HepG2 (cell line): ENCODE data around the gene ZNF883. TPM values are rescaled to one million over a fixed set of nuclear protein-coding genes. Genes with fewer than 3 reads are reported as not detected.

Experiments used
- ATF3 ChIP-seq: sonication (generic); formaldehyde crosslinking; IDR thresholded peaks from 2 replicates; pipeline ENCODE4 v1.4.0; 2020; ENCODE audit warnings: missing genetic modification reagents
- ATRX ChIP-seq: sonication (generic); formaldehyde crosslinking; IDR thresholded peaks from 2 replicates; pipeline ENCODE4 v1.4.0; 2020; ENCODE audit warnings: missing genetic modification reagents, borderline replicate concordance
- DR1 ChIP-seq: sonication (generic); formaldehyde crosslinking; IDR thresholded peaks from 2 replicates; pipeline ENCODE4 v1.8.0; 2021; ENCODE audit warnings: mild to moderate bottlenecking, missing genetic modification reagents, inconsistent platforms
- ETS1 ChIP-seq: sonication (generic); formaldehyde crosslinking; IDR thresholded peaks from 2 replicates; pipeline ENCODE4 v1.4.0; 2020; ENCODE audit warnings: missing genetic modification reagents
- GABPB1 ChIP-seq: IDR thresholded peaks from 2 replicates; pipeline ENCODE4 v1.6.1; 2016; ENCODE audit warnings: mild to moderate bottlenecking, missing genetic modification reagents, moderate library complexity, missing compliant biosample characterization
- GLI4 ChIP-seq: sonication (generic); formaldehyde crosslinking; IDR thresholded peaks from 2 replicates; pipeline ENCODE4 v1.5.1; 2020; ENCODE audit warnings: missing genetic modification reagents, mild to moderate bottlenecking, moderate library complexity, borderline replicate concordance
- GTF3A ChIP-seq: sonication (generic); formaldehyde crosslinking; conservative IDR thresholded peaks from 2 replicates; pipeline ENCODE4 v1.4.0; 2020; ENCODE audit warnings: mild to moderate bottlenecking, missing genetic modification reagents
- KLF16 ChIP-seq, 2 experiments: sonication (generic) in 1 of 2; formaldehyde crosslinking in 1 of 2; IDR thresholded peaks; 2 replicates each; pipeline versions ENCODE4 v1.6.1 to v1.8.0; 2016 to 2023; ENCODE audit warnings: missing genetic modification reagents in 2 of 2, missing compliant biosample characterization in 1 of 2
- MNT ChIP-seq: fragments of 450-650 bp; IDR thresholded peaks from 2 replicates; pipeline ENCODE4 v1.6.1; 2016
- NFATC3 ChIP-seq: sonication (generic); formaldehyde crosslinking; IDR thresholded peaks from 2 replicates; pipeline ENCODE4 v1.5.1; 2020; ENCODE audit warnings: mild to moderate bottlenecking, missing genetic modification reagents
- POLR2G ChIP-seq: fragments of 200-400 bp; formaldehyde crosslinking; IDR thresholded peaks from 2 replicates; pipeline ENCODE4 v1.6.1; 2018; ENCODE audit warnings: mild to moderate bottlenecking, low read depth, low read length, moderate library complexity
- SALL1 ChIP-seq: sonication (generic); formaldehyde crosslinking; IDR thresholded peaks from 2 replicates; pipeline ENCODE4 v1.8.0; 2022; ENCODE audit warnings: mild to moderate bottlenecking, missing genetic modification reagents
- TBP ChIP-seq: sonication (generic); formaldehyde crosslinking; IDR thresholded peaks from 2 replicates; pipeline ENCODE4 v1.5.0; 2020; ENCODE audit warnings: missing genetic modification reagents
- ZFAT ChIP-seq: sonication (generic); formaldehyde crosslinking; conservative IDR thresholded peaks from 2 replicates; pipeline ENCODE4 v1.8.1; 2023; ENCODE audit warnings: missing genetic modification reagents, inconsistent platforms
- ZNF17 ChIP-seq: sonication (generic); formaldehyde crosslinking; IDR thresholded peaks from 2 replicates; pipeline ENCODE4 v1.5.0; 2020; ENCODE audit warnings: mild to moderate bottlenecking, missing genetic modification reagents
- ZNF207 ChIP-seq: fragments of 450-650 bp; IDR thresholded peaks from 2 replicates; pipeline ENCODE4 v1.6.1; 2016; ENCODE audit warnings: antibody characterized with exemption, borderline replicate concordance
- ZNF335 ChIP-seq: sonication (generic); formaldehyde crosslinking; IDR thresholded peaks from 2 replicates; pipeline ENCODE4 v1.4.0; 2020; ENCODE audit warnings: missing genetic modification reagents
- ZNF570 ChIP-seq: sonication (generic); formaldehyde crosslinking; IDR thresholded peaks from 2 replicates; pipeline ENCODE4 v1.4.0; 2020; ENCODE audit warnings: mild to moderate bottlenecking, missing genetic modification reagents, borderline replicate concordance
- polyA plus RNA-seq, 8 experiments: library from polyadenylated mRNA; depleted of rRNA in 3 of 8; stranded (reverse) in 7 of 8; unstranded in 1 of 8; fragments of >200 nt; fragmentation: Illumina TruSeq in 4 of 8; extraction: Trizol in 4 of 8; gene quantifications; 2 replicates each; pipeline versions ENCODE4 v1.2.1 to v1.2.3, GENCODE V29; 2011 to 2016; ENCODE audit warnings: low read depth in 4 of 8, missing spikeins in 1 of 8, mixed read lengths in 1 of 8; ENCODE audit not compliant: insufficient read depth in 1 of 8
- total RNA-seq, 5 experiments: library from RNA; depleted of rRNA; stranded (reverse); fragments of >200 nt; fragmentation: Illumina TruSeq; extraction: Trizol; gene quantifications; 2 replicates each; pipeline ENCODE4 v1.2.3, GENCODE V29; 2016; ENCODE audit warnings: low read depth in 1 of 5
- TF ChIP-seq, protein P1 (sequence below): fragments of 450-650 bp; IDR thresholded peaks from 2 replicates; pipeline ENCODE4 v1.6.1; 2017; ENCODE audit warnings: mild to moderate bottlenecking
- TF ChIP-seq, protein P2 (sequence below): IDR thresholded peaks from 2 replicates; pipeline ENCODE4 v1.6.1; 2016; ENCODE audit warnings: missing genetic modification reagents, missing compliant biosample characterization

Gene ZNF883
- total and polyA plus RNA-seq, 2 of the 13 experiments (the other 11 are each of a cell fraction or from before 2014, with no cell fraction given): 5.3 to 10.0 TPM

- TF ChIP-seq MNT: no peak
- TF ChIP-seq TBP (CRISPR knock-in tag): no peak
- TF ChIP-seq GTF3A (CRISPR knock-in tag): 0 out of 2 replicates have a peak, but pooled peaks have one; percentile 78
- peak; percentile 97 for TF ChIP-seq GABPB1 (CRISPR knock-in tag)
- no peak; the same call in 1 of the 2 replicates for TF ChIP-seq NFATC3 (CRISPR knock-in tag)
- TF ChIP-seq ZNF207: no peak
- TF ChIP-seq ATRX: no peak
- TF ChIP-seq ETS1 (CRISPR knock-in tag): no peak
- TF ChIP-seq ZNF17 (CRISPR knock-in tag): no peak
- no peak for TF ChIP-seq DR1
- peak; percentile 40; the same call in 1 of the 2 replicates for TF ChIP-seq GLI4
- TF ChIP-seq POLR2G: peak; percentile 75
- TF ChIP-seq, protein P1, sequence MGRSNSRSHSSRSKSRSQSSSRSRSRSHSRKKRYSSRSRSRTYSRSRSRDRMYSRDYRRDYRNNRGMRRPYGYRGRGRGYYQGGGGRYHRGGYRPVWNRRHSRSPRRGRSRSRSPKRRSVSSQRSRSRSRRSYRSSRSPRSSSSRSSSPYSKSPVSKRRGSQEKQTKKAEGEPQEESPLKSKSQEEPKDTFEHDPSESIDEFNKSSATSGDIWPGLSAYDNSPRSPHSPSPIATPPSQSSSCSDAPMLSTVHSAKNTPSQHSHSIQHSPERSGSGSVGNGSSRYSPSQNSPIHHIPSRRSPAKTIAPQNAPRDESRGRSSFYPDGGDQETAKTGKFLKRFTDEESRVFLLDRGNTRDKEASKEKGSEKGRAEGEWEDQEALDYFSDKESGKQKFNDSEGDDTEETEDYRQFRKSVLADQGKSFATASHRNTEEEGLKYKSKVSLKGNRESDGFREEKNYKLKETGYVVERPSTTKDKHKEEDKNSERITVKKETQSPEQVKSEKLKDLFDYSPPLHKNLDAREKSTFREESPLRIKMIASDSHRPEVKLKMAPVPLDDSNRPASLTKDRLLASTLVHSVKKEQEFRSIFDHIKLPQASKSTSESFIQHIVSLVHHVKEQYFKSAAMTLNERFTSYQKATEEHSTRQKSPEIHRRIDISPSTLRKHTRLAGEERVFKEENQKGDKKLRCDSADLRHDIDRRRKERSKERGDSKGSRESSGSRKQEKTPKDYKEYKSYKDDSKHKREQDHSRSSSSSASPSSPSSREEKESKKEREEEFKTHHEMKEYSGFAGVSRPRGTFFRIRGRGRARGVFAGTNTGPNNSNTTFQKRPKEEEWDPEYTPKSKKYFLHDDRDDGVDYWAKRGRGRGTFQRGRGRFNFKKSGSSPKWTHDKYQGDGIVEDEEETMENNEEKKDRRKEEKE: no peak
- TF ChIP-seq ATF3 (CRISPR knock-in tag): no peak
- TF ChIP-seq ZNF570 (CRISPR knock-in tag): no peak
- TF ChIP-seq SALL1: peak; percentile 76
- TF ChIP-seq, protein P2, sequence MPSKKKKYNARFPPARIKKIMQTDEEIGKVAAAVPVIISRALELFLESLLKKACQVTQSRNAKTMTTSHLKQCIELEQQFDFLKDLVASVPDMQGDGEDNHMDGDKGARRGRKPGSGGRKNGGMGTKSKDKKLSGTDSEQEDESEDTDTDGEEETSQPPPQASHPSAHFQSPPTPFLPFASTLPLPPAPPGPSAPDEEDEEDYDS (CRISPR knock-in tag): peak; percentile 53; the same call in 1 of the 2 replicates
- TF ChIP-seq KLF16 (CRISPR knock-in tag; IDR thresholded peaks at IDR 0.05): no peak; a peak in 1 of 4 replicates
- TF ChIP-seq ZNF335 (CRISPR knock-in tag): no peak
- no peak for TF ChIP-seq ZFAT (CRISPR knock-in tag)
Measured at GRCh38 chr9:113056191-113057106, 44.5 kb upstream of the ZNF883 start, which contains the start of gene ZFP37 (continued).
